NCI-H2029 (cell line): Measurements from ENCODE around the gene CCDC154.
A peak's percentile ranks its signal among the peaks of the same experiment; 100 is the strongest.
"Not testable (repeated sequence)": the region's sequence is repeated elsewhere in the genome, so short reads cannot be mapped to it uniquely, and the experiment has no call there.

Experiments
- DNase-seq: peaks from one replicate; lab custom pipeline; 2025; lab: John Stamatoyannopoulos, UW

Gene CCDC154

GRCh38 chr16:1443980-1444729, at the start of gene CCDC154:
Gene CCDC154, minus strand, starts transcription at chr16:1444556. Its CDS starts 234 bp downstream, at chr16:1444322.
- no peak for DNase-seq

GRCh38 chr16:1493746-1494094, 49.4 kb upstream of the CCDC154 start:
- DNase-seq, result no peak

DNA sequence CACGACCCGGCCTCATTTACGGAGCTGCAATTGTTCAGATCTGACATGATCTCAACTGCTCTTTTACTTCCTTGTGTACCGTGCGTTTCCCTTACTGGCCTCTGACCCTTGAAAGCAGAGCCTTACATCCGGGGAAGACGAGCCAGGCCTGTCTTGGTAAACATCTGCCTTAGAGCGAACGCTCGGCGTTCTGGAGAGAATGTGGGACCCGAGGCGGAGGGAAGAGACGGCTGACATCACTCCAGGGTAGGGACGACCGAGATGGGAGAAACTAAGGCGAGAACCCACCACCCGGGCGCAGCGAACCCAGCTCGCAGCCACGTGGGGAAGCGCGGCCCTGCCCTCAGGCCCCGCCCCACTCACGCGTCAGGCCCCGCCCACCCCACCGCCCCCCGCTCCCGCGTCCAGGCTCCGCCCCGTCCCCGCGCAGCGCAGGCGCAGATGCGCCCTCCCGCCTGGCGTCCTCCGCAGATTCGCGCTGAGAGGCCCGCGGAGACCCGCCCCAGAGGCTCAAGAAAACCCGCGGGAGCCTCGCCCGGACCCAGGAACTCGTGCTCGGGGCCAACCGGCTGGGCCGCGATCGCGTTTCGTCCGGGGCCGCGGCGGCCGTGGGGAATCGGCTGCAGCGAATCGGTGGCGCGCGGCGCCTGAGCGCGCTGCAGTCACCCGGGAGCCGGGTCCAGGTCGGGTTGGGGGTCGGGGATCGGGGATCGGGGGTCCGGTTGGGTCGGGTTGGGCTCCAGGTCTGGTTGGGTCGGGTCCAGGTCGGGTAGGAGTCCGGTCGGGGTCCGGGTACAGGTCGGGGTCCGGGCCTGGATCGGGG, 48.8 kb upstream of the CCDC154 start, which contains the start of gene TELO2:
TELO2 (plus strand) TSS at position 438 of the 823 bp plus-strand sequence. CDS start 922 bp downstream, outside the sequence.
- peak; percentile 79 for DNase-seq

- no peak for DNase-seq
Observed at GRCh38 chr16:1492082-1492922, 47.9 kb upstream of the CCDC154 start.

- no peak for DNase-seq
Observed at GRCh38 chr16:1491327-1491726, 47.0 kb upstream of the CCDC154 start.

DNA sequence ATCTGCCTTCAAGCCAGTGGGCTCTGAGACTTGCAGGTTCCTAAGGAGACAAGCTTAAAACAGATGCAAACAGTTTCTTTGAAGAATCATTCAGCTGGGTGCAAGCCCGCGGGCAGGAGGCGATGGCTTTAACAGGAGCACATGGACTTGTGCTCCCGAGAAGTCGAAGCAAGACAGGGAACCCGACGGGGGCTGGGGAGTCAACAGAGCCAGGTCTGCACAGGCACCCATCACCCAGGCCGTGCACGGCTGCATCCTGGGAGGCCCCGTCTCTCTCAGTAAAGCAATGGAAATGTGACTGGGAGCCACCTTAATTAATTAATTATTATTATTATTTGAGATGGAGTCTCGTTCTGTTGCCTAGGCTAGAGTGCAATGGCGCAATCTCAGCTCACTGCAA, 44.7 kb upstream of the CCDC154 start:
- DNase-seq, result no peak

- DNase-seq, result no peak
Observed at GRCh38 chr16:1488619-1489018, 44.3 kb upstream of the CCDC154 start, which contains the start of gene PTX4. Gene PTX4, minus strand, starts transcription at chr16:1488944. Its CDS starts 35 bp downstream, at chr16:1488909.

DNA sequence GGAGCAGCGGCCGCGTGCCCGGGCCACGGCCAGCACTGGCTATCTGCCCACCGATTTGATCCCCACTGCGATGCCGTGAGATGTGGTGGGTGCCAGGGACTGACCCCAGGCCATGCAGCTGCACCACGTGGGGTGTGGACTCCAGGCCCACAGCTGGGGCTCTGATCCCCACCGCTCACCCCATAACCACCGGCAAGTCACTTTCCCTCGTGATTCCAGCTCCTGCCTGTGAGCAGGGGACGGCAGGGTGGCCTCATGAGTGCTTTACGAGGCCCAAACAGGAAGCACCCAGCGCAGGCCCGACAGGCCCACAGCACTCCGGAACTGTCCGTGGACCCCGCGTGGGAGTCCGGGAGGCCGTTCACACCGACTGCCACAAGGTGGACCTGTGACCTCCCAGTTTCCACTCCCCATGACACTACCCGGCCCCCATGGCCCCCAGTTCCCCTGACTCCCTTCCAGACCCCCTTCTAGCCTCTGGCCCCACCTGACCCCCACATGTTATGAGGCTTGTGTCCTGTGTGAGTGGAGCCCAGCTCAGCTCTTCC, 43.8 kb upstream of the CCDC154 start:
- DNase-seq, result no peak

GRCh38 chr16:1487395-1488053, 43.2 kb upstream of the CCDC154 start:
- DNase-seq, result no peak

DNA sequence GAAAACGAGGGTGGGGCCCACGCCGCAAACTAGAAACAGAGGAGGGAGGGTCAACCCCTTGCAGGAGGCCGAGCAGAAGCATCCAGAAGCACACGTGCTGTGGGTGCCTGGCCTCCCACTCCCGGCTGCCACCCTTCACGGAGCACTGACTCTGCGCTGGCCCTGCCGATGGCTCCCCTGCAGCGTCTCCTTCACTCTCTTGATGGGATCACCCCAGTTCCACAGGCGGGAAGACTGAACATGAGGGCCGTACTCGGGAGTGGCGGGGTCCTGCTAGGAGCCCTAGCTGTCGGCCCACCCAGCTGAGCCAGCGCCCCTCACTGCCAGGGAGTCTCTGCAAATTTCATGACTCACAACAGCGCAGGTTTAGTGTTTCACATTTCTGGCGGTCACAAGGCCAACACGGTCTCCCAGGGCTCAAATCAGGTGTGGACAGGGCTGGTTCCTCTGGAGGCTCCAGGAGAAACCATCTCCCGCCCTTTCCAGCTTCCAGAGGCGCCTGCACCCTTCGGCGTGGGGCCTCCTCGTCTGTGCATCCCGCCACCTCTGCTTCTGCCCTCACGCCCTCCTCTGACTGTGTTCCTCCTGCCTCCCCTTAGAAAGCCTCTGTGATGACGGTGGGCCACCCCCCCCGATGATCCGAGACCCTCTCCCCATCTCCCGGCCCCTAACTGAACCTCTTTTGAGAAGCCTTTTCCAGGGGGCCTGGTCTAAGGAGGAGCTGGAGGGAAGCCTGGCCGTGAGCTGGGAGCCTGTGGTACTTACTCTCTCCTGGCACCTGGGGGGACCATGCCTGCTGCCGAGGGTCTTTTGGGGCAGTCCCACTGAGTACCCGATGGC, 42.4 kb upstream of the CCDC154 start:
- no peak for DNase-seq

DNA sequence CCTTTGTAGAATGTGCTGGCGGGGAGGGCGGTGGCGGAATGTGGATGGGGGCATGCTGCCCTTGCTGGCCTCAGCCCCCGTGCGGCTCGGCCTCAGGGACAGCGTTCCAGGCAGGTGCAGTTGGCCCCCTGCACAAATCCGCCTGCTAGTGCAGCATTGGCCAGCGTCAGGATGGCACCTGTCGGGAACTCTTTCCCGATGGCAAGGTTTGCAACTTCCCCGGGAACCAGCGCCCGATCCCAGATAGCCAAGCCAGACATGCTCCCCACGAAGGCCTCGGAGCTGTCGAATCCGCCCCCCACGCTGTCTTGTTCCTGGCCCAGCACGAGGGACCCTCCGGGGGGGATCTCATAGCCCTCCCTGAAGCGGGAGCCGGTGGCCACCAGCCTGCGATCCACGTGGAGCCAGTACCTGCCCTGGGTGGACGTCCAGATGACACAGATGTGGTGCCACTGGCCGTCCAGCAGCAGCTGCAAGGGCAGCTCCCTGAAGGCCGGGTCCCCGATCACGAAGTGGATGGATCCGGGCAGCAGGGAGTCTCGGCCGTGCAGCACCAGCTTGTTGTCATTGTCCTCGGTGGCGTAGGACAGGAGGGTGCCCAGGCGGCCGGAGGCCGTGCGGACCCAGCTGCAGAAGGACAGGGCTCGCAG, 41.6 kb upstream of the CCDC154 start:
- DNase-seq, result no peak

- no peak for DNase-seq
Observed at GRCh38 chr16:1481906-1482835, 37.8 kb upstream of the CCDC154 start.

- not testable (repeated sequence) for DNase-seq
Observed at GRCh38 chr16:1478937-1479336, 34.6 kb upstream of the CCDC154 start.

GRCh38 chr16:1477033-1477432, 32.7 kb upstream of the CCDC154 start:
- DNase-seq, result no peak

DNA sequence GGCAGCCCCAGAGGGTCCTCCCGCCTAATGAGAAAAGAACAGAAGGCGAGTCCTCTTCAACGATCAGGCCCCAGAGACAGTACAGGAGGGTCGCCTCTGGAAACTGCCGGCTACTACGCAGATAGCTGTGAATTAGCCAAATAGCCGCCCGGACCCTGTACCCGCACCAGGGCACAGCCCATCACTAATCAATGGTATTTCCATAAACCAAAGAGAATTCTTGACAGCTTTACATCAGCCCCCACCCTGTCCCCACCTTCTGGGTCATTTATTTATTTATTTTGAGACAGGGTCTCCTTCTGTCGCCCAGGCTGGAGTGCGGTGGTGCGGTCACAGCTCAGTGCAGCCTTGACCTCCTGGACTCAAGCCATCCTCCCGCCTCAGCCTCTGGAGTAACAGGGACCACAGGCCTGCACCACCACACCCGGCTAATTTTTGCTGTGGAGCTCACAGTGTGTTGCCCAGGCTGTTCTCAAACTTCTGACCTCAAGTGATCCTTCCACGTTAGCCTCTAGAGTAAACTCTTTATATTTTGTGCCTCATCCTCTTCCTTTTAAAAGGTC, 31.3 kb upstream of the CCDC154 start:
- DNase-seq, result no peak

- peak; percentile 69 for DNase-seq
Observed at GRCh38 chr16:1474796-1475551, 30.6 kb upstream of the CCDC154 start, which contains the start of gene CLCN7. Gene CLCN7, minus strand, starts transcription at chr16:1475028. Its CDS starts 54 bp downstream, at chr16:1474974.

GRCh38 chr16:1474082-1474795, 29.9 kb upstream of the CCDC154 start:
- DNase-seq, result no peak
